HG02973 (cell line): Measurements from ENCODE around the gene LEMD3.

Source experiments
- ATAC-seq: cut with Tn5 transposase; IDR thresholded peaks from one replicate; pipeline ENCODE4 v1.9.1; 2021; ENCODE audit warnings: moderate library complexity; ENCODE audit not compliant: unreplicated experiment

The LEMD3 gene

DNA sequence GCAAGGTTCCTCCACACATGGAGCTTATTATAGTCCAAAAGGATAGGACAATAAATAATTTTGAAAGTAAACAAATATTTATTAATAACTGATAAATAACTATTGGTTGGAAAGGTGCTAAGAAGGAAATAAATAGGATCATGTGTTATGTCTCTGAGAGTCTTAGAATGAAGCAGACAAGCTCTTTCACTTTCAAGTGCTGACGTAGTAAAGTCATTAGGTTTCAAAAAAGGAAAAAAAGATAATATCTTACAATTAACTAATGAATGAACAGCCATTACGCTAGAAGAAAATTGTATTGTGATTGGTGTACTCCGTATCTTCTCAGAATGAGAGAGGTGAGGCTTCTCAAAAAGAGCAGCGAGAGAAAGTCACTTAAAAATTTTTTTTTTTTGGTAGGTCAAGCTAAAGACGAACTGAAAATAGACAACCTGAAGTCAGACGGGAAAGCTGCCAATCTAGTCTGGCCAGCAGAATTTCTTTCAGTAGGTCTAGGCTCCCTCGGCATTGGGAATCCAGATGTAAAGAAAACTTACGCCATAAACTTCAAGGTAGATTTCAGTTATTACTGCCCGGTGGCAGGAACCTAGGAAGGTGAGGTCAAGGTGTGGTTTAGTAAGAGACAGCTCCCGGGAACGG, 583 bp upstream of the LEMD3 start:
- ATAC-seq = peak; percentile 6

DNA sequence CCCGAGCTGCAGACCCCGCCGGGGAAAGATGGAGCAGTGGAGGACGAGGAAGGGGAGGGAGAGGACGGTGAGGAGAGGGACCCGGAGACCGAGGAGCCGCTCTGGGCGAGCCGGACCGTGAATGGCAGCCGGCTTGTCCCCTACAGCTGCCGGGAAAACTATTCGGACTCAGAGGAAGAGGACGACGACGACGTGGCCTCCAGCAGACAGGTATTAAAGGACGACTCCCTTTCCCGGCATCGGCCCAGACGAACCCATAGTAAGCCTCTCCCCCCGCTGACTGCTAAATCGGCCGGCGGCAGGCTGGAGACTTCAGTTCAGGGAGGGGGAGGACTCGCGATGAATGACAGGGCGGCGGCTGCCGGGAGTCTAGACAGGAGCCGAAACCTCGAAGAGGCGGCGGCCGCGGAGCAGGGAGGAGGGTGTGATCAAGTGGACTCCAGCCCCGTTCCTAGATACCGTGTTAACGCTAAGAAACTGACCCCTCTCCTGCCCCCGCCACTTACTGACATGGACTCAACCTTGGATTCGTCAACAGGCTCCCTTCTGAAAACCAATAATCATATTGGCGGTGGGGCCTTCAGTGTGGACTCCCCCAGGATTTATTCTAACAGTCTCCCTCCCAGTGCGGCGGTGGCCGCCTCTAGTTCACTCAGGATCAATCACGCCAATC, 962 bp downstream of the LEMD3 start:
- peak; percentile 37 for ATAC-seq

GRCh38 chr12:65171073-65171472, 1.7 kb downstream of the LEMD3 start:
- no peak for ATAC-seq

- no peak for ATAC-seq
Observed at GRCh38 chr12:65171870-65172269, 2.5 kb downstream of the LEMD3 start.

DNA sequence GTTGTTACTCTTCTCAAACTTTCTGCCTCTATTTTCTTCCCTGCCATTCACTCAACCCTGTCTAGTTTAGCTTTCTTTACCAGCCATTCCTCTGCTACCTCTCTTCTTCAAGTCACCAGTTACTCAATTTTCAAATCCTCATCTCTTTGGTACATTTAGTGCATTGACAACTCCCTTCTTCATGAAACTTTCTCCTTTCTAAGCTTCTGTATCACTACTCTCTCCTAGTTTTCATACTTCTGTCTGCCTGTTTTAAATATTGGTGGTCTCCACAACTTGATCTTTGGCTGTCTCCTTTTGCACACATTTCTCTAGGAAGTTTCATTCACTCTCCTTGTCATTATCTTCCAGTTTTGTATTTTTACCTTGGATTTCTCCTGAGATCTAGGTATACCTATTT, 6.0 kb downstream of the LEMD3 start:
- no peak for ATAC-seq

DNA sequence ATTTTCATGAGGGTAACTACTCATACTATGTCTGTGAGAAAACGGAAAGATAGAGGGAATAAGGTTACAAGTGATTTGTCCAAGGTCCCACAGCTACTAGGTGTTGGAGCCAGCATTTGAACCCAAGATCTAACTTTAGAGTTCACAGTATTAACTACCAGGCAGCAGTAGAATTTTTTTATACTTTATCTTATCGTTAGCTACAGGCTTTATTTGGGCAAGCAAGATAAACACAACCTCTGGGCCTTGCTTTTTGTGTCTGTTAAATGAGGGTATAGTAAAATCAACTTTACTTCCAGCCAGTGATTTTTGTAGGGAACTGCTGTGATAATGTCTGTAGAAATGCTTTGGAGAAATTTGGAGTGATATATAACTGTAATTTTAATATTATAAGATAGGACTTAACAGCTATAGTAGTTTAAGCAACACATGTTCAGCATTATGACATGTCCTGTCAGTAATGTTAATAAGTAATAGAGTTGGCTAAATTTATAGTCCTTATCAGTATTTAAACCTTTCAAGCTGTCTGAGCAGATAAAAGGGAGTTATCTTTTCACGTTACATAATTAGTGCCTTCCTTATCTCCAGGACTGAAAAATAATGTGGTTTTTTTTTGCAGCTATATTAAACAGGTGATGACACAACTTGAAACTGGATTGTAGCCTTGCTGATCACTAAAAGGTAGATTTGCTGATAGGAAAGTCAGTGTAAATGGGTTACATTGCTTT, 12.8 kb downstream of the LEMD3 start:
- no peak for ATAC-seq

- ATAC-seq = no peak
Observed at GRCh38 chr12:65184176-65184857, 14.9 kb downstream of the LEMD3 start.

- no peak for ATAC-seq
Observed at GRCh38 chr12:65184858-65185229, 15.5 kb downstream of the LEMD3 start.

DNA sequence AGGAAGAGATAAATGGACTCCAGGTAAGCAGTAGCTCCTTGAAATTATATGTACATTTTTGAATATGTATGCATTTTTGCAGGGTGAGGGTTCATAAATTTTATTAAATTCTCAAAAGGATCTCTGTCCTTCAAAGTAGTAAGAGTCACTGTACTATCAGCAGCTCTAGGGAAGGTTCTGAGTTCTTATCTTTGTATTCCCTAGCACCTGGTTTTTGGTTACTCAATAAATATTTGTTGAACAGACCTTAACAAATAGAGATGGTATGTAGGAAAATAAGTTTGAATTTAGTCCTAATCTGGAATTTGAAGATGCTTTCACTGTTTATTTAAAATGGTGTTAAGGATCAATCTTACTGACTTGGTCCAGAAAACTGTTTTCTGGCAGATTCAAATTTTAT, 18.3 kb downstream of the LEMD3 start:
- ATAC-seq = no peak

GRCh38 chr12:65188179-65188701, 18.9 kb downstream of the LEMD3 start:
- ATAC-seq = peak; percentile 51

GRCh38 chr12:65189028-65189718, 19.8 kb downstream of the LEMD3 start:
- peak; percentile 93 for ATAC-seq

GRCh38 chr12:65192963-65193516, 23.7 kb downstream of the LEMD3 start:
- no peak for ATAC-seq

DNA sequence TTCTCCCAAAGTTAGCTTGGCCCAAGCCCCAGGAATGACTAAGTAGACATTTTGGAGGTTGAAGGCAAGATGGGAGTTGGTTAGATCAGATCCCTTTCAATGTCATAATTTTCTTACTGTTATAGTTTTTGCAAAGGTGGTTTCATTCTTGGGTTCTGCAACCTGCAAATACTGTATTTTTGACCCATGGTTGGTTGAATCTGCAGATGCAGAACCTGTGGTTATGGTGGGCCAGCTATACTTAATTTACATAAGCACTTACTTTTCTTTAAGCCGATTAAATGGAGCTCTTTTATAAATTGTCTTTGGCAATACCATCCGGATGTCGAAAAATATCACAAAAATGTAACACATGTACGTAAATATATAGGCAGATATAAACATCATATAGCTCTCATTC, 25.6 kb downstream of the LEMD3 start:
- no peak for ATAC-seq

DNA sequence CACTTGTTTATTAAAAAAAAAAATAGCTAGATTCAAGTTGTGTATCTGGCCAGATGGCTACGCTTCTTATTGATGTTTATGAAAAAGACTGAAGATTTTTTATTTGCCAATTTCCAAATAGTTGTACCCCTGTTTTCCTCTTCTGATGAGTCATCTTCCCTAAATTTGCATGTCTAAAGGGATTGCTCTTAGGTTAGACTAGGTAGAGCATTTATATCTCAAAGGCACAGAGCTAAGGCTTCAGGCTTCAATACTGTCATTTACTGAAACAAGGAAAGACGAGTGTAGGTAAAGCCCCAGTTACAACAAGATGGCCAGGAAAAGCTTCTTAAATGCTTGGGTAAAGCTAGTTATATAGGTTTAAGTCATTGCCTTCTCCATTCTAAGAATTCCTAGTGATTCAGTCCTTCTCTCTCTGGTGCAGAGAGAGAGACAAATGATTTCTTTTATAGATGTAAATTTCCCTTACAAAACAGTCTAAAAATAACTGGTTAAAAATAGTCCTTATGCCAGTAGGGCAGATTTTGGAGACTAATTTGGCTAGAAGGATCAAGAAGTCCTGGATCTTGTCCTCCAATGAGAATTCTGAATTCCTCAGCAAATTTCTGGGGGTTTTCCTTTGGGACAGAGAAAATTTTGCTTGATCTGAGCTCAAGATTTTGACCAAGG, 26.1 kb downstream of the LEMD3 start:
- no peak for ATAC-seq

DNA sequence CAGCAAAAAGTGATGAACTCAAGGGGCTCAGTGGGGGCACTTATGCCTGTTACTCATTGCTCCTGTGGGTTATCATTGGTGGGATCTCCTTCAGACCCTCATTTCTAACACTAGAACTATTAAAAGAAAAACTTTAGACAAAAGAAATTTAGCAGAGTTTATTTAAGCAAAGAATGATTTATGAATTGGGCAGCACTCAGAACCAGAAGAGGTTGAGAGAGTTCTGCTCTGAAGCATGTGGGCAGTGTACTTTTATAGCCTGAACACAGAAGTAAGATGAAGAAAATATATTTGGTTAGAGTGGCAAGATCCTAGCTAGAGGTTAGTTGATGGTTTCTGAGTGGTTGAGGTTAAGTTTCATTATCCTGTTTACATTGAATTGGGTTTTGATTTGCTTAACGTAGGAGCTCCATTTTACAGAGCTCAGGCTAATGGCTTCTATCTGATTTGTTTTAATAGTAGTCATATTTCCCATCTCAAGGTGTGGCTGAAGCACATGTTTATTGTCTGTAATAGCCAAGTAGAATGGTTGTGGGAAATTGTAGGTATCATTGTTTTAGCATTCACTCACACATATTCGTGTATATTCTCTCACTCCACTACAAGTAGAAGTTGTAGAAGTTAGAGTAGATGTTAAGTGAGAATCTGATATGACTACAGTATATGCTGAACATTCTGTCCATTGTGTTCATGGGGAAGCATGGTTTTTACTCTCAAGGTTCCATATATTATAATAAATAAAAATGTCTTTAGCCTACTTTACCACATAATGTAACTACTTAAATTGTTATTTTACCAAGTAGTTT, 27.6 kb downstream of the LEMD3 start:
- ATAC-seq = no peak

DNA sequence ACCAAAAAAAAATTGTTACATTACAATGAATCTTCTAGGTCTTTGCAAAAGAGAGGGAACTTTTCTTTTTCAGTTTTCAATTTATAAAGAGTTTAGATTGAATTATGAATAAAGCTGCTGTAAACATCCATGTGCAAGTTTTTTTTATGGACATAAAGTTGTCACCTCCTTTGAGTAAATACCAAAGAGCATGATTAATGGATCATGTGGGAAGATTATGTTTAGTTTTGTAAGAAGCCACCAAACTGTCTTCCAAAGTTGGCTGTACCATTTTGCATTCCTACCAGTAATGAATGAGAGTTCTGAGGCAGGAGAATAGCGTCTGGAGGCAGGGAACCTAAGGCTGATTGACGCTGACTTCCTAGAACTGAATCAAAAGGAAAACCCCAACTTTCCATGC, 30.2 kb downstream of the LEMD3 start:
- ATAC-seq = no peak

- ATAC-seq = no peak
Observed at GRCh38 chr12:65200007-65200665, 30.8 kb downstream of the LEMD3 start.

DNA sequence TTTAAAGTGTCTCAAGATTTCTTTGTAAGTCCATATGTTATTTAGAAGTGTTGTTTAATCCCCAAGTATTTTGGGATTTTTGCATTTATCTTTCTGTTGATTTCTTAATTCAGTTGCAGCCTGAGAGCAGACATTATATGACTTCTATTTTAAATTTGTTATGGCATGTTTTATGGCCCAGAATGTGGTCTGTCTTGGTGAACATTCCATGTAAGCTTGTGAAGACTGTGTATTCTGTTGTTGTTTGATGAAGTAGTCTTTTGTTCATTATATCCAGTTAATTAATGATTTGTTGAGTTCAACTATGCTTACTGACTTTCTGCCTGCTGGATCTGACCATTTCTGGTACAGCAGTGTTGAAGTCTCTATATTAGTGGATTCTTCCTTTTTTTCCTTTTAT, 34.0 kb downstream of the LEMD3 start:
- ATAC-seq = no peak
